Ovary (tissue), 9 donors: ENCODE measurements around the gene GRIN3B. TPM values are rescaled to one million over a fixed set of nuclear protein-coding genes. Genes with fewer than 3 reads are reported as not detected.

Source experiments
- DNase-seq, 5 donors: peaks; one replicate each; pipeline ENCODE4 v3.0.0-alpha.2; 2019 to 2020
- H3K27ac ChIP-seq, 2 donors: fragments of 200-600 bp; one replicate each; pipeline versions ENCODE4 v1.5.1 to v1.8.0; 2019 to 2022
- H3K27me3 ChIP-seq: fragments of 200-600 bp; one replicate; pipeline ENCODE4 v1.8.0; 2022
- H3K36me3 ChIP-seq: fragments of 200-600 bp; sonication (generic); one replicate; pipeline ENCODE4 v1.5.1; 2019
- H3K4me1 ChIP-seq: one replicate; pipeline ENCODE4 v1.8.1; 2013; ENCODE audit warnings: mild to moderate bottlenecking, moderate library complexity; ENCODE audit not compliant: insufficient read depth
- H3K4me3 ChIP-seq: fragments of 200-600 bp; sonication (generic); one replicate; pipeline ENCODE4 v1.5.1; 2017
- H3K9me3 ChIP-seq, 2 donors: fragments of 200-600 bp in 1 of 2; sonication (generic) in 1 of 2; one replicate each; pipeline versions ENCODE4 v1.5.1 to v1.8.1; 2013 to 2019; ENCODE audit warnings: mild to moderate bottlenecking in 1 of 2, moderate library complexity in 1 of 2
- CTCF ChIP-seq, 3 donors: fragments of 450-650 bp in 2 of 3; fragments of 200-600 bp in 1 of 3; IDR thresholded peaks; one replicate each; pipeline versions ENCODE4 v1.5.1 to v1.8.0; 2016 to 2022; ENCODE audit warnings: antibody characterized with exemption in 3 of 3, mild to moderate bottlenecking in 1 of 3
- EP300 ChIP-seq: sonication (generic); formaldehyde crosslinking; IDR thresholded peaks from one replicate; pipeline ENCODE4 v1.6.1; 2017; ENCODE audit warnings: antibody characterized with exemption
- POLR2A ChIP-seq: fragments of 450-650 bp; IDR thresholded peaks from one replicate; pipeline ENCODE4 v1.6.1; 2017; ENCODE audit warnings: antibody characterized with exemption, mild to moderate bottlenecking, moderate library complexity
- WGBS, 3 donors: extraction: QIAGEN DNeasy Blood & Tissue Kit in 1 of 3; methylation state at CpG; one replicate each; pipeline versions ENCODE4 v1.1.5 to v1.1.7; 2013 to 2017; 5-methylcytosine and 5-hydroxymethylcytosine counted together
- intact Hi-C, 4 donors: fragments of 100-400 bp; cut with DNase I; formaldehyde crosslinking; loops; one replicate each; pipeline versions ENCODE4 v1.11.0 to v1.15.1; 2022 to 2023
- polyA plus RNA-seq, 2 donors: library from polyadenylated mRNA; stranded (reverse); fragments of 200-250 nt in 1 of 2; fragments of 350-450 nt in 1 of 2; fragmentation: Illumina TruSeq in 1 of 2; extraction: RNeasy Lipid Tissue Mini Kit (QIAGEN cat#74804) in 1 of 2; gene quantifications; one replicate each; pipeline ENCODE4 v1.2.3, GENCODE V29; 2013 to 2014
- total RNA-seq, 7 donors: library from RNA; depleted of rRNA in 2 of 7; stranded (reverse); fragments of >200 nt in 2 of 7; fragmentation: NEBNext Ultra II Directional in 3 of 7; extraction: Animal tissue kit (Norgen Biotek cat#: 25700) in 3 of 7; gene quantifications; one replicate each; pipeline versions ENCODE4 v1.1.0 to v1.2.4, GENCODE V29; 2016 to 2023
- donor health status: DM: no; HTN: no; CAD: no; lungs with moderate emphysema.
- donor health status: DM: no; HTN: no; CAD: no.
- donor health status: Bipolar disorder and iron deficiency.
- donor health status: DM: yes; HTN: yes; CAD: no.
- donor health status: DM: no; HTN: no; CAD: no.
- donor health status: DM: yes; HTN: yes; CAD: no.

GRIN3B gene
- total and polyA plus RNA-seq, 9 donors: 0.07 to 7.4 (median 0.28) TPM; not detected in 3

GRCh38 chr19:1000591-1001537 lies 645 bp downstream of the GRIN3B start:
- no peak overlapping the region for H3K27ac ChIP-seq
- no peak for DNase-seq
- H3K4me3 ChIP-seq: no peak overlapping the region
- H3K36me3 ChIP-seq: no peaks in the 10 kb centered on the region
- WGBS, 3 donors: 3 to 5% (median 4%) methylated on average over 47 to 73 of the region's 73 CpGs
- H3K4me1 ChIP-seq: peaks cover 2% of the 10 kb centered on the region
- no peak for TF ChIP-seq CTCF (IDR thresholded peaks at IDR 0.05)
- no peak for TF ChIP-seq EP300
- TF ChIP-seq POLR2A: no peak
- H3K9me3 ChIP-seq: no peaks in the 10 kb centered on the region
- H3K27me3 ChIP-seq: peaks cover 13% of the 10 kb centered on the region
- intact Hi-C loops: no loop called here

- H3K36me3 ChIP-seq: no peaks in the 10 kb centered on the region
- DNase-seq: peak in 2 of 5 donors; percentile 48 to 71
- TF ChIP-seq POLR2A (no peak), EP300 (no peak), CTCF (IDR thresholded peaks at IDR 0.05) (peak; percentile 64 to 81 (median 77))
- intact Hi-C loops: no loop called here
- WGBS, 3 donors: 6 to 14% (median 7%) methylated on average over 12 to 20 of the region's 20 CpGs
- H3K4me3 ChIP-seq: no peak overlapping the region
- H3K4me1 ChIP-seq: no peaks in the 10 kb centered on the region
- no peaks in the 10 kb centered on the region for H3K9me3 ChIP-seq
- peaks cover 13% of the 10 kb centered on the region for H3K27me3 ChIP-seq
- no peak overlapping the region for H3K27ac ChIP-seq
These were observed 1.4 kb downstream of the GRIN3B start for GRCh38 chr19:1001538-1002166.

GRCh38 chr19:1002600-1002999 lies 2.4 kb downstream of the GRIN3B start:
- peak in 1 of 5 donors; percentile 27 for DNase-seq
- H3K9me3 ChIP-seq: no peaks in the 10 kb centered on the region
- TF ChIP-seq CTCF (IDR thresholded peaks at IDR 0.05) (no peak), POLR2A (no peak), EP300 (no peak)
- intact Hi-C loops: no loop called here
- H3K36me3 ChIP-seq: no peaks in the 10 kb centered on the region
- no peak overlapping the region for H3K27ac ChIP-seq
- H3K4me1 ChIP-seq: no peaks in the 10 kb centered on the region
- H3K4me3 ChIP-seq: no peak overlapping the region
- 59 to 81% (median 75%) methylated on average over 4 of the region's 4 CpGs for WGBS, 3 donors
- H3K27me3 ChIP-seq: peaks cover 13% of the 10 kb centered on the region

GRCh38 chr19:1003283-1003682 lies 3.1 kb downstream of the GRIN3B start:
- no peaks in the 10 kb centered on the region for H3K9me3 ChIP-seq
- TF ChIP-seq POLR2A (no peak), CTCF (IDR thresholded peaks at IDR 0.05) (no peak), EP300 (no peak)
- peaks cover 11% of the 10 kb centered on the region for H3K27me3 ChIP-seq
- no peaks in the 10 kb centered on the region for H3K36me3 ChIP-seq
- H3K4me3 ChIP-seq: no peak overlapping the region
- peak in 1 of 5 donors; percentile 33 for DNase-seq
- intact Hi-C loops: no loop called here
- H3K27ac ChIP-seq: no peak overlapping the region
- H3K4me1 ChIP-seq: no peaks in the 10 kb centered on the region
- 83 to 87% (median 84%) methylated on average over 32 to 37 of the region's 37 CpGs for WGBS, 3 donors
